HG03045 (cell line): ENCODE measurements around the gene KIF18B.

Experiments
- ATAC-seq: cut with Tn5 transposase; IDR thresholded peaks from one replicate; pipeline ENCODE4 v1.9.1; 2021; ENCODE audit warnings: mild to moderate bottlenecking, moderate library complexity; ENCODE audit not compliant: unreplicated experiment

Gene KIF18B

DNA sequence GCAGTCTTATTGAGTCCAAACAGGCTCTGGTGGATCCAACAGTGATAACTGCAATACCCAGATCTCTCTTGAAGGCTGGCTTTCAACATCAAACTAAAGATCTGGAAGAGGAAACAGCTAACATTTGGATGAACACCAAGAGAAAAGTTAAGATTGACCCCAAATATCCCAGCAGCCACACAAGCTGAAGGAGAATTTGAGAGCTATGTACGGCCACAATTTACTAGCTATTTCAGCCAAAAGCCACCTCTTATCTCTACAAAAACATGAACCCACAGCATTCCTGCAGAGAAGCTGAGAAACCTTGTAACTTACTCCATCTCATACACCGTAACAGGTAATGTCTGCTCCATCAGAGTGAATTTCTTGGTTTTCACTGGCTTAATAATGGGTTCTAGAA lies 62.6 kb downstream of the KIF18B start:
- ATAC-seq = no peak

DNA sequence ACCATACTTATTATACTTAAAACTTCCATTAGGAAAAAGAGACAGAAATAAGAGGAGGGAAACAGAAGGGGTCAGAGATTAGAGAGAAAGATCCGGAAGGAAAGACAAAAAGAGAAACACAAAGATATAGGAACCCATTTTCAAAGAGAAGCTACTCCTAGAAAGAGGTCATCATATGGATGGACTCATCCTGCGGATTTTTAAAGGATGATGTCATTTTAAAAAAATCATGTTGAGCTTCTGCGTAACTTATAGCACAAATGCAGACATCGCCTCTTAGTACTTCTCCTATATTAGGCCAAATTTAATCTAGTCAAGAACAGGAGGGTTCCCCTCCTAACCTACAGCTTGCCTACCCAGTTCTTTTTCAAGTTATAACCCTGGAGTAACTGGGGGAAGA lies 66.4 kb downstream of the KIF18B start:
- ATAC-seq = no peak

DNA sequence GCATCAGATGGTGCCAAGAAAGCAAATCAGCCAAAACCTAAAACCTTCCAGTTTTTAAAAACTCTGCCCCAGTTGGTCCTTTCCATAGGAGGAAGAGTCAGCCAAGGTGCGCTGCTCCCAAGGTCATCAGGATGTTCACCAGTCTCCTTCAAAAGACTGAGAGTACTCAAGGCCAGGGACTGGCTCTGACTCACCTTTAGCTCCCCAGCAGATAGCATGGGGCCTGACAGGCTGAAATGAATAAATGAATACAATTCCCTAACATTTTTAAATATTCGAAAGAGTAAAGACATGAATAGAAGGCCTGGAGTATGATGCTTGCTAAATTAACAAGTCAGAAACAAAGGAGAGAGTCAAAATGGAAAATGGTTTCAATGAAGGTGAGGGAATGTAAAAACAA lies 67.5 kb downstream of the KIF18B start:
- ATAC-seq = no peak

DNA sequence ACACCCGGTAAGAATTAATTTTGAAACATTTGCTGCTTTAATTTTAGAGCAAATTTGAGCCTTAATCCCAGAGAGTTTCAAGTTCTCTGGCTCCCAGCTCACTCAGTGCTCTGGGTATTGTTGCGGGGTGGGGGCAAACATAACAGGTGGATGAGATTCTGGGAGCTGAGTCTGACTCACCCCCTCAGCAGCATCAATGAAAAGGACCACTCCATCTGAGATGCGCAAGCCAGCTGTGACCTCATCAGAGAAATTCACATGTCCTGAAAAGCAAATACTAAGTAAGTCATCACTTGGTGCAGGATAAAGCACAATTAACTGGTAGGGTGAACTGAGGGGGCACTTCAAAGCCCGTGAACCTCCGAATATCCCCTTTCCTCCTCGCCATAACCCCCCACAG lies 68.2 kb downstream of the KIF18B start:
- ATAC-seq = no peak

DNA sequence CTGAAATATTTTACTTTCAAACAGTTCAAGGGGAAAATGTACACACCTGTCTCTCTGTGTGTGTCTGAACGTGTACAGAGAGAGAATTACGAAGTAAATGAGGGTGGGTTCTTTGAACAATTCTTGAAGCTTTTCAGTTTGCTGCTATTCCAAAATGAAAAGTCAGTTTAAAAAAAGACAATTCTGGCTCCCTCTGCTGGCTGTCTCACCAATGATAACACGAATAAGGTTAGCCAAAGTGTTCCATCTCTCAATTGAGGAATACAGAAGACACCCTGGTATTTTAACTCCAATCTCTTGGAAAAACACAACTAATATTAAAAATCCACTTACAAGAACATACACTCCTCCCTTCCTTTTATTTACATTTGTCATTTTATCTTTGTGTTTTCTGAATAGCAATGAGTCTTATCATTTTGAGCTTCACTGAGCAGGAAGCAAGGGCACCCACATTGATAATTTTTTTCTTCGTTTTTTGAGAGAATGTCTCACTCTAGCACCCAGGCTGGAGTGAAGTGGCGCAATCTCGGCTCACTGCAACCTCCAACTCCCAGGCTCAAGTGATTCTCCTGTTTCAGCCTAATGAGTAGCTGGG lies 68.8 kb downstream of the KIF18B start:
- no peak for ATAC-seq

DNA sequence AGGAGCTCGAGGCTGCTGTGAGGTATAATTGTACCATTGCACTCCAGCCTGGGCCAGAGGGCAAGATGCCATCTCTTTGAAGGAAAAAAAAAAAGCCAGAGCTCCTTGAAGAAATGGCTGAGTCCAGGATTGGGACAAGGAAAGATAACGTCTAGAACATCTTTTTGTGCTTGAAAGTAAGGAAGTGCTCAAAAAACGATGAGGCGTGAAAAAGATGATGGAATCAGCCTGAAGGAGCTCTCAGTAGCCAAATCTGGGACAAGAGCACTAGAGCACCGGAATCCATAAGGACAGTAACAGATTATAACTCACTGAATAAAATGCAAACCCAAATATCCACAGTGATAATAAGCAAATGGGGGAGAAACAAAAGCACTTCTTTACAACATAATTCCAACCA lies 70.5 kb downstream of the KIF18B start:
- no peak for ATAC-seq

DNA sequence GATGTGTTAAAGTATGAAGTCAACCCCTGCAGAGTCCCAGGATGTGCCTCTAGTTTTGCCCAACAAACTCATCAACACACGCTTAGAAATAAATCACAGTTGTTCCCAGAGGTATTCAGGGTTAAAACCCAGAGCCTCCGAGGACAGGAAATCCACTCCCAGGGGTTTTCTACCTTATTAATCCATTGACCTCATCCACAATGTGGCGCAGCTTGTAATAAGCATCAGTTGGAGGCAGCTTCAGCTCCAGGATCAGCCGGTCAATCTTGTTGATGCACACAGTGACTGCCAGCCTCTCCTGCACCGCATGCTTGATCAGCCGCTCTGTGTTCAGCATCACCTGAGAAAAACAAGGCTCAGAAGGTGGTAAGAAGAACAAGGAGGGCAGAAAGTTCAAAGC lies 71.8 kb downstream of the KIF18B start:
- no peak for ATAC-seq
